ENCODE data around the gene TTLL10. TPM values are rescaled to one million over a fixed set of nuclear protein-coding genes. Genes with fewer than 3 reads are reported as not detected.
"Not testable (repeated sequence)": the region's sequence is repeated elsewhere in the genome, so short reads cannot be mapped to it uniquely, and the experiment has no call there.

Gene TTLL10
- total and polyA plus RNA-seq, 2 donors = 0.08 TPM; not detected in 1

- Histone ChIP-seq H3K4me1 (ENCODE audit: insufficient read depth) (no peaks in the 10 kb centered on the region), H3K27ac (ENCODE audit: low read depth) (no peak overlapping the region), H3K4me3 (ENCODE audit: low read depth, low read length) (no peak overlapping the region), H3K36me3 (ENCODE audit: insufficient read depth) (no peaks in the 10 kb centered on the region)
- WGBS = 80% methylated on average over 20 of the region's 20 CpGs
- no peak for DNase-seq (ENCODE audit: extremely low spot score)
These were observed 38.1 kb upstream of the TTLL10 start for GRCh38 chr1:1135339-1136136.

DNA sequence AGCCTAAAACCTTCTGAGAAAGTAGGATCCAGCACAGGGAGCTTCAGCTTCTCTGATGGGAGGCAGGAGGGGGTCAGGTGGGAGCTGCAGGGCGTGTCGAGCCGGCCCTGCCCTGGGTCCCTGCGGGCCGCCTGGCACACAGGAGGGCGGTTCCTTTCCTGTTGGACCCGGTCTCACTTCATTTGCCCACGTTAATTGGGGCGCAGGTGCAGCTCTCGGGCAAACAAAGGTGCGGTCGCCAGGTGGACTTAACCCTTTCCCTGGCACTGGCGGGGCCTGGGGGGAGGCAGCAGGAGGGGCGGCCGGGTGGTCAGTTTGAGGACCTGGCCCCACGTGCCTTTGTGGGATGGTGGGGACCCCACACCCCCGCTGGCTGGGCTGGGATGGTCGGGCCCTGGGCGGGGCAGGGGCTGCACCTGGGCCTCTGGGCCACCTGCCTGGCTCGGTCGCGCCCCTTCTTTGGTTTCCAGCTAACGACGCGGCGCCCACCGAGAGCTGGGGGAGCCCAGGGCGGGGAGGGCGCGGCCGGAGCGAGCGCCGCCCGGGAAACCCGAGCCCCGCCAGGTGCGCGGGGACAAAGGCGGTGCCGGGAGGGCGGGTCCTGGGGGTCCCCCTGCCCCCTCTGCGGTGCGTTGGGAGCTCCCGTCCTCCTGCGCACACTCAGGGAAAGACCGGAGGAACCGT, 37.0 kb upstream of the TTLL10 start:
- H3K27ac ChIP-seq (ENCODE audit: low read depth) = no peak overlapping the region
- H3K4me3 ChIP-seq (ENCODE audit: low read depth, low read length) = no peak overlapping the region

GRCh38 chr1:1137256-1138045, 36.2 kb upstream of the TTLL10 start:
- Histone ChIP-seq H3K4me1 (ENCODE audit: insufficient read depth) (no peaks in the 10 kb centered on the region), H3K27ac (ENCODE audit: low read depth) (no peak overlapping the region), H3K4me3 (ENCODE audit: low read depth, low read length) (no peak overlapping the region), H3K36me3 (ENCODE audit: insufficient read depth) (no peaks in the 10 kb centered on the region)
- WGBS = 12% methylated on average over 36 of the region's 36 CpGs
- DNase-seq (ENCODE audit: extremely low spot score) = no peak

More for the DNA sequence above, 37.0 kb upstream of the TTLL10 start:
- H3K4me1 ChIP-seq (ENCODE audit: insufficient read depth) = no peaks in the 10 kb centered on the region
- H3K36me3 ChIP-seq (ENCODE audit: insufficient read depth) = no peaks in the 10 kb centered on the region
- WGBS = 21% methylated on average over 48 of the region's 48 CpGs
- DNase-seq (ENCODE audit: extremely low spot score) = no peak

- H3K27ac ChIP-seq (ENCODE audit: low read depth) = no peak overlapping the region
- H3K4me1 ChIP-seq (ENCODE audit: insufficient read depth) = no peaks in the 10 kb centered on the region
- WGBS = 43% methylated on average over 18 of the region's 18 CpGs
- DNase-seq (ENCODE audit: extremely low spot score) = no peak
- no peaks in the 10 kb centered on the region for H3K36me3 ChIP-seq (ENCODE audit: insufficient read depth)
- no peak overlapping the region for H3K4me3 ChIP-seq (ENCODE audit: low read depth, low read length)
These were observed 33.0 kb upstream of the TTLL10 start for GRCh38 chr1:1140673-1141072.

GRCh38 chr1:1141244-1141910, 32.3 kb upstream of the TTLL10 start:
- Histone ChIP-seq H3K4me1 (ENCODE audit: insufficient read depth) (no peaks in the 10 kb centered on the region), H3K27ac (ENCODE audit: low read depth) (no peak overlapping the region), H3K36me3 (ENCODE audit: insufficient read depth) (no peaks in the 10 kb centered on the region), H3K4me3 (ENCODE audit: low read depth, low read length) (no peak overlapping the region)
- WGBS = 46% methylated on average over 25 of the region's 25 CpGs
- no peak for DNase-seq (ENCODE audit: extremely low spot score)

DNA sequence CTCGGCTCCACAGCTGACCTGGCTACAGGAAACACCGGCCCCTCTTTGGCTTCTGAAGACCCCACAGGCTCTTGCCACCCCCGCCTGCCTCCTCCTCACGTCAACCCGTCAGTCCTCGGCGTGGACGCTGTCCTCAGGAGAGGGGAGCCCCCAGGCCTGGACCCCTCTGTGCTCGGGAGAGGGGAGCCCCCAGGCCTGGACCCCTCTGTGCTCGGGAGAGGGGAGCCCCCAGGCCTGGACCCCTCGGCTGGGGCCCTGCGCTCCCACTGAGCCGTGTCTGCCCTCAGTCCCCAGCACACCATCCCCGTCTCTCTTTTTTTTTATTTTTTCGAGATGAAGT, 31.8 kb upstream of the TTLL10 start:
- Histone ChIP-seq H3K27ac (ENCODE audit: low read depth) (no peak overlapping the region), H3K4me1 (ENCODE audit: insufficient read depth) (no peaks in the 10 kb centered on the region), H3K4me3 (ENCODE audit: low read depth, low read length) (no peak overlapping the region), H3K36me3 (ENCODE audit: insufficient read depth) (no peaks in the 10 kb centered on the region)
- DNase-seq (ENCODE audit: extremely low spot score) = no peak
- WGBS = 61% methylated on average over 15 of the region's 15 CpGs

DNA sequence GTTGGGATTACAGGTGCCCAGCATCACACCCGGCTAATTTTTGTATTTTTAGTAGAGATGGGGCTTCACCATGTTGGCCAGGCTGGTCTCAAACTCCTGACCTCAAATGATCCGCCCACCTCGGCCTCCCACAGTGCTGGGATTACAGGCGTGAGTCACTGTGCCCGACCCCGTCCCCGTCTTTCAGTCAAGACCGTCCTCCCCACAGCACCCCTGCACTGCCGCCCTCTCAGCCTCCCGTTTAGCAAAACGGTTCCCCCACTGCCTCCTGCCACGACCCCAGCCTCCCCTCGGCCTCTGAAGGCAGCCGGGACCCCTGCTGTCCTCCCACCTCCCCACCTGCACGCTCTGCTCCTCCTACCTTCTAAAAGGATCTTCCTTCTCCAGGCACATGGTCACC, 31.3 kb upstream of the TTLL10 start:
- not testable (repeated sequence) for H3K4me1 ChIP-seq (ENCODE audit: insufficient read depth); DNase-seq (ENCODE audit: extremely low spot score); H3K27ac ChIP-seq (ENCODE audit: low read depth); H3K36me3 ChIP-seq (ENCODE audit: insufficient read depth); H3K4me3 ChIP-seq (ENCODE audit: low read depth, low read length)
- 49% methylated on average over 15 of the region's 15 CpGs for WGBS

DNA sequence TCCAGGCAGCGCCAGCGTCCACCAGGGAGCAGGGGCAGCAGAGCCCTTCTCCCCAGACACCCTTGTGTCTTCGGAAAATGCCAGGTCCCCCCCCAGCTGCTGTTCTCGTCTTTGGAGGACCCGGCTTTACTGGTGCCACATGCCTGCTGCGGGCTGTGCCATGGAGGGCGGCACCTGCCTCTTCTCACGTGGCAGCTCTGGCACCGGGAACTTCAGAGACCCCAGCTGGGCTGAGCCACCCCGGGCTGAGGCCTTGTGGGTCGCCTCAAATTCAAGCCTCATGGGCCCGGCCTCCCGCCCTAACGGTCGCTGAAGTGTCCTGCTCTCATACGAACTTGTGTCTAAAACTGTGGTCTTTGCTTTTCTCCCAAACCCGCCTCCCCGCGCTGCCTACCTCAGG, 30.8 kb upstream of the TTLL10 start:
- H3K4me1 ChIP-seq (ENCODE audit: insufficient read depth) = no peaks in the 10 kb centered on the region
- H3K4me3 ChIP-seq (ENCODE audit: low read depth, low read length) = no peak overlapping the region
- no peak for DNase-seq (ENCODE audit: extremely low spot score)
- no peak overlapping the region for H3K27ac ChIP-seq (ENCODE audit: low read depth)
- H3K36me3 ChIP-seq (ENCODE audit: insufficient read depth) = no peaks in the 10 kb centered on the region
- WGBS = 81% methylated on average over 19 of the region's 19 CpGs

DNA sequence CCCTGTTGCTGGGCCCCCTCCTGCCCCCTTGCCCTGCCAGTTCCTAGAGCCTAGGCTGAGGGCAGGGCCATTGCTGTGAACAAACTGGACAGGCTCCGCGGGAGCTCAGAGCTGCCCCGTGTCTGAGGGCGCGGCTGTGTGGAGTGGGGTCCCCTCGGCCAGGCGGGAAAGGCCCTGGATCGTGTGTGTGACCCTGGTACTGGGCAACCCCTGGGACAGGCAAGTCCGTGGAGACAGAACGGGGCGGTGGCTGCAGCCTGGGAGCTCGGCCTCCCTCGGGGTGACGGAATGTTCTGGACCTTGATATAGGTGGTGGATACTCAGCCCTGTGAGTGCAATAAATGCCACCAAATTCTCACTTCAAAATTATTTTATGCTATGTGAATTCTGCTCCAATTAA, 30.0 kb upstream of the TTLL10 start:
- Histone ChIP-seq H3K4me3 (ENCODE audit: low read depth, low read length) (no peak overlapping the region), H3K27ac (ENCODE audit: low read depth) (no peak overlapping the region), H3K4me1 (ENCODE audit: insufficient read depth) (no peaks in the 10 kb centered on the region), H3K36me3 (ENCODE audit: insufficient read depth) (no peaks in the 10 kb centered on the region)
- 86% methylated on average over 14 of the region's 14 CpGs for WGBS
- DNase-seq (ENCODE audit: extremely low spot score) = no peak

DNA sequence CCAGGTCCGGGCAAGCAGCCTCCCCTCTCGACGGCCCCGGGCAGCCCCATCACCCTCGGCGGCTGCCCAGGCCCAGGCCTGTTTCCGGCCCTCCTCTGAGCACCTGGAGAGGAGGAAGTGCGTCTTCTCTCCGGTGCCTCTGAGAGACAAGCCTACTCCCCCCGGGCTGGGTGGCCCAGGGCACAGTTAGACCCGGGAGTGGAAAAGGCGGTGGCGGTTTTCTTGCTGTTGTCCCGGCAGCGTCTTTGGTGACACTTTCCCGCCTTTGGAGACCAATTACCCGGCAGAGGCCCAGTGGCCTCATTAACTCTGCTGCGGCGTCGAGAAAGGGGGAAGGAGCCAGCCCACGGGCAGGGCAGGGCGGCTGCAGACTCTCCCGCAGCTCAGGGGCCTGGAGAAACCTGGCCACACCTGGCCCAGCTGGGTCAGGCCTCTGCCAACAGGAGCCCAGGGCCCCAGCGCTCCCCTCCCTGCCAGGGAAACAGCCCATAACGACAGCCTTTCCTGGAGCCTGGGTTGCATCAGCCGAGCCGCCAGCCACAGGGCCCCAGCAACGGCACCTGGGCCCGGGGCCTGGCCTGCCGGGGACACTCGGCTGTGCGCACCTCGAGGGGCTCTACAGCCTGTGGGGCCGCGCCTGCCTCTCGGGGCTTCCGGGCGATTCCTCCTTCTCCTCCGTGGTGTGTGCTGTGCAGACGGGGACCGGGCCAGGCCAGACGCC, 29.4 kb upstream of the TTLL10 start:
- WGBS = 51% methylated on average over 42 of the region's 42 CpGs
- H3K4me3 ChIP-seq (ENCODE audit: low read depth, low read length) = no peak overlapping the region
- peak overlapping the region; percentile 49 for H3K27ac ChIP-seq (ENCODE audit: low read depth)
- H3K36me3 ChIP-seq (ENCODE audit: insufficient read depth) = no peaks in the 10 kb centered on the region
- DNase-seq (ENCODE audit: extremely low spot score) = no peak
- H3K4me1 ChIP-seq (ENCODE audit: insufficient read depth) = no peaks in the 10 kb centered on the region

GRCh38 chr1:1144843-1145546, 28.7 kb upstream of the TTLL10 start:
- H3K27ac ChIP-seq (ENCODE audit: low read depth) = peak overlapping the region; percentile 49
- H3K4me1 ChIP-seq (ENCODE audit: insufficient read depth) = no peaks in the 10 kb centered on the region
- H3K36me3 ChIP-seq (ENCODE audit: insufficient read depth) = no peaks in the 10 kb centered on the region
- 72% methylated on average over 32 of the region's 32 CpGs for WGBS
- H3K4me3 ChIP-seq (ENCODE audit: low read depth, low read length) = no peak overlapping the region
- DNase-seq (ENCODE audit: extremely low spot score) = no peak

DNA sequence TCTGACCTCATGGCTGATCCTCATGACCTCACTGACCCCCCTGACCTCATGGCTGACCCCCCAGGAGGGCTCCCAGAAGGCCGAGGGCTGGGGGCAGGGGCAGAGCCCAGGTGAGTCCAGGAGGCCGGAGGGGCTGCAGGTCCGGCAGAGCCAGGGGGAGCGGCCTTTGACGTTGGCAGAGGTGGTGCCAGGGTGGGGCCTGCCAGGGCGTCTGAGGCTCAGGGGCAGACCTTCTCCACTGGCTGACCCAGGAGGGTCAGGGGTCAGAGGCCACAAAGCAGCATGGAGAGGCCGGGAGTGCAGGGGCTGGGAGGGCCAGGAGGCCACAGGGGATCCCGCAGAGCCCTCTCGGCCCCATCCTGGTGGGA, 28.1 kb upstream of the TTLL10 start:
- 87% methylated on average over 9 of the region's 9 CpGs for WGBS
- Histone ChIP-seq H3K4me3 (ENCODE audit: low read depth, low read length) (no peak overlapping the region), H3K27ac (ENCODE audit: low read depth) (no peak overlapping the region), H3K4me1 (ENCODE audit: insufficient read depth) (no peaks in the 10 kb centered on the region), H3K36me3 (ENCODE audit: insufficient read depth) (no peaks in the 10 kb centered on the region)
- no peak for DNase-seq (ENCODE audit: extremely low spot score)

Measured in urinary bladder (tissue), 4 donors.